Mucosa of descending colon (tissue), 3 donors: Measurements from ENCODE around the gene AKAP6. TPM values are rescaled to one million over a fixed set of nuclear protein-coding genes. Genes with fewer than 3 reads are reported as not detected.

ENCODE experiments used
- ATAC-seq: fragments of 200-7000 bp; cut with Tn5 transposase; one replicate; pipeline ENCODE4 v1.9.1; 2020; ENCODE audit warnings: mild to moderate bottlenecking, moderate library complexity
- DNase-seq, 3 donors: peaks; one replicate each; pipeline ENCODE4 v3.0.0-alpha.2; 2020
- H3K36me3 ChIP-seq: fragments of 200-600 bp; one replicate; pipeline ENCODE4 v1.8.0; 2021; ENCODE audit warnings: low read depth, mild to moderate bottlenecking
- H3K4me1 ChIP-seq: fragments of 200-600 bp; one replicate; pipeline ENCODE4 v1.8.0; 2021; ENCODE audit warnings: low read depth, mild to moderate bottlenecking
- H3K4me3 ChIP-seq: fragments of 200-600 bp; one replicate; pipeline ENCODE4 v1.8.0; 2021; ENCODE audit warnings: mild to moderate bottlenecking
- H3K9me3 ChIP-seq: fragments of 200-600 bp; one replicate; pipeline ENCODE4 v1.8.0; 2021; ENCODE audit warnings: mild to moderate bottlenecking
- CTCF ChIP-seq: fragments of 200-600 bp; IDR thresholded peaks from one replicate; pipeline ENCODE4 v1.8.0; 2022; ENCODE audit warnings: antibody characterized with exemption, mild to moderate bottlenecking
- intact Hi-C, 2 donors: fragments of 100-400 bp; cut with DNase I in 1 of 2; cut with micrococcal nuclease in 1 of 2; formaldehyde crosslinking; loops; one replicate each; pipeline versions ENCODE4 v1.11.0 to v1.11.1; 2022; cut with DNase I, micrococcal nuclease
- total RNA-seq, 3 donors: library from RNA; stranded (reverse); fragmentation: NEBNext Ultra II Directional in 2 of 3; extraction: Animal tissue kit (Norgen Biotek cat#: 25700) in 2 of 3; gene quantifications; one replicate each; pipeline versions ENCODE4 v1.2.1 to v1.2.4, GENCODE V29; 2021 to 2023
- donor health status: DM: no; HTN: no; CAD: no; lungs with moderate emphysema.
- donor health status: DM: no; HTN: no; CAD: no.
- donor health status: DM: no; HTN: yes; CAD: no.

AKAP6 gene
- total RNA-seq, 3 donors from 2014 or later = 4.2 to 30.8 (median 5.4) TPM

GRCh38 chr14:32713856-32714255 is 384.8 kb downstream of the AKAP6 start:
- H3K36me3 ChIP-seq = no peaks in the 10 kb centered on the region
- no peak overlapping the region for H3K4me3 ChIP-seq
- no peak for TF ChIP-seq CTCF
- no peaks in the 10 kb centered on the region for H3K9me3 ChIP-seq
- intact Hi-C loops = no loop called here
- DNase-seq = no peak
- ATAC-seq = no peak
- peaks cover 4% of the 10 kb centered on the region for H3K4me1 ChIP-seq

DNA sequence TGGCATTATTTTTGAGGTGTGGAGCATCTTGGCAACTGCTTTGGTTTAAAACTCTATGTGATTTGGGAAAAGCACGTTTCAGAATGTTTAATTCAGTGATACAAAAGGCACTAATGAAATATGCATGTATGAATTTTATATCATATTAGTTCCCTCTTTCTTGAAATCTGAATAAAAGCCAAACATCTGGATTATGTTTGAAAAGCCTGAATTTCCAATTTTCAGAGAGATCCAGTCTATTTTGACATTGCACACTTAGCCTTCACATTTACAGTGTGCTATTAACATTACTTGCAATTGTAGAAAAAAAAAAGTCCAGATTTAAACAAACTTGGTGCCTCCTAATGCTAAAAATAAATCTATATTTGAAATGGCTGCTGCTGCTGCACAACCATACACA is 390.5 kb downstream of the AKAP6 start:
- Histone ChIP-seq H3K4me1 (no peaks in the 10 kb centered on the region), H3K36me3 (no peaks in the 10 kb centered on the region), H3K9me3 (no peaks in the 10 kb centered on the region), H3K4me3 (no peak overlapping the region)
- ATAC-seq (no peak), DNase-seq (no peak)
- intact Hi-C loops = no loop called here
- no peak for TF ChIP-seq CTCF

DNA sequence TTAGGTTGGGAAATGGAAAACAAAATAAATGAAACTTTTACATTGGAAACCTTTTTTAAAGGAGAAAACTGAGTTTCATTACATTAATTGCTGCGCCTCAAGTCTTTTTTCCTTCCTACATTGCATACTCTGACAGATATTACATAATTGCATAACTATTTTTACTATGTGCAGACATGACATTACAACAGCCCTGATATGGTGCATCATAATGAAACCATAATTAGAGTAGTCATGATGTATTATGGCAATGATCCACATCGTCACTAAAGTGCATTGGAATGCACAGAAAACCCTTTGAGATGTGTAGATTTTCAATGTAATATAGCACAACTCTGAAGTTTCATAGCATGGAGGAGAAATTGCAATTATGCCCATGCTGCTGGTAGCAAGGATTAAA is 391.8 kb downstream of the AKAP6 start:
- DNase-seq (no peak), ATAC-seq (no peak)
- no peaks in the 10 kb centered on the region for H3K36me3 ChIP-seq
- intact Hi-C loops = no loop called here
- no peak for TF ChIP-seq CTCF
- H3K4me3 ChIP-seq = no peak overlapping the region
- H3K4me1 ChIP-seq = no peaks in the 10 kb centered on the region
- H3K9me3 ChIP-seq = no peaks in the 10 kb centered on the region

DNA sequence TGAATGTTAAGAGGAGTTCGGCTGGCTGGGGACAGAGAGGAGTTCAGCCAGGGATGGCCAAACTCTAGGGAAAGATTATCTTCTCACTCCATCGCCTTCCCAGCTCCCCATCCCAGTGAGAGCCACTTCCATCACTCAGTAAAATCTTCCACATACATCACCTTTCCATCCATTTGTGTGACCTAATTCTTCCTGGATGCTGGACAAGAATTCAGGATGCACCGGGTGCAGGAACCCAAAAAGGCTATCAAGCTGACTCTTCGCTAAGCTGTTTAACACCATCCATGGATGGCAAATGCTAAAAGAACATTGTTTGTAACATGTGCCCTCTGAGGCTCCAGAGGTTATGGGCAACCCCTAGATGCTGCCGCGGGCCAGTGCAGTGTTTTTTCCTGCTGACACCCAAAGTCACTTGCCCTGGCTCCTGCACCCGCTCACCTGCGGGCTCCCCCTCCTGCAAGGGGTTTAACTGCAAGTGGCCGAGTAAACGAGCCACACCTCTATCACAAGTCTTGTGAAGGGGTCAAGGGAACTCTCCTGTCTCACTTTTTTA is 393.6 kb downstream of the AKAP6 start:
- TF ChIP-seq CTCF = no peak
- ATAC-seq = no peak

DNA sequence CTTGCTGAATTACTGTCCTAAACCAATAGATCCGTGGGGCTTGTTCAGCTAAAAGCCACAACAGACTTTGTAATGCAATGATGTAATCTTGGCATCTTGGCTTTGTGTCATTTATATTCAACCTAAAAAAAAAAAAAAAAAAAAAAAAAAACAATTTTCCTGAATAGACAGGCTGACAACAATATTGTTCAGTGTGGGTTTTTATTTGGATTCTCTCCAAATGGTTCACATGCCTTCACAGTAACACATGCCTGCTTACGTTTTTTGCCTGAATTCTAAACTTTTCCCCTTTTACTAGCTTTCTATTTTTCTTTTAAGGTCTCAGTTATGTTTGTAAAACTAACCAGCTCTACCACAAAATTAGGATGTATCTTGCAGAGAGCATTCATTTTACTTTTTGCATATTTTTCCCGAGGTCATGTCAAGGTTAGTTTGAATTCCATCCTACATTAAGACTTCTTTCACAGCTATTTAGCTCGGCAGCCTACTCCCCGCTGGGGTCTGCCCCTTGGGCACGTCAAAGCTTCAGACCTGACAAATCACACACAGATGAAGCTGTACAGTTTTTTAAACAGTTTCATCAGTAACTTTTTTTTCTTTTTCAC is 395.9 kb downstream of the AKAP6 start:
- intact Hi-C loops = no loop called here
- ATAC-seq (no peak), DNase-seq (no peak)
- Histone ChIP-seq H3K4me3 (no peak overlapping the region), H3K36me3 (no peaks in the 10 kb centered on the region), H3K4me1 (no peaks in the 10 kb centered on the region), H3K9me3 (no peaks in the 10 kb centered on the region)
- no peak for TF ChIP-seq CTCF

More for the DNA sequence above, 393.6 kb downstream of the AKAP6 start:
- Histone ChIP-seq H3K9me3 (no peaks in the 10 kb centered on the region), H3K36me3 (no peaks in the 10 kb centered on the region), H3K4me3 (no peak overlapping the region), H3K4me1 (no peaks in the 10 kb centered on the region)
- intact Hi-C loops = no loop called here
- DNase-seq = peak in 1 of 3 donors; percentile 26
